ENCODE results near the gene HSD17B14.
"Not testable (repeated sequence)": the region's sequence is repeated elsewhere in the genome, so short reads cannot be mapped to it uniquely, and the experiment has no call there.

Gene HSD17B14

GRCh38 chr19:48873476-48874302, 37.4 kb upstream of the HSD17B14 start:
- Histone ChIP-seq H3K9ac (ENCODE audit: low read length) (peak overlapping the region; percentile 100), H3K36me3 (ENCODE audit: control insufficient read depth, low read depth, low read length) (peaks cover 29% of the 10 kb centered on the region), H3K9me3 (ENCODE audit: control insufficient read depth, low read depth, low read length) (no peaks in the 10 kb centered on the region), H3K27ac (ENCODE audit: low read length) (peak overlapping the region; percentile 96), H3K27me3 (ENCODE audit: control insufficient read depth, insufficient read depth, low read length) (no peaks in the 10 kb centered on the region), H3K4me3 (ENCODE audit: low read length) (peak overlapping the region; percentile 87), H3K4me1 (ENCODE audit: control insufficient read depth, low read depth, low read length) (peaks cover 10% of the 10 kb centered on the region)

DNA sequence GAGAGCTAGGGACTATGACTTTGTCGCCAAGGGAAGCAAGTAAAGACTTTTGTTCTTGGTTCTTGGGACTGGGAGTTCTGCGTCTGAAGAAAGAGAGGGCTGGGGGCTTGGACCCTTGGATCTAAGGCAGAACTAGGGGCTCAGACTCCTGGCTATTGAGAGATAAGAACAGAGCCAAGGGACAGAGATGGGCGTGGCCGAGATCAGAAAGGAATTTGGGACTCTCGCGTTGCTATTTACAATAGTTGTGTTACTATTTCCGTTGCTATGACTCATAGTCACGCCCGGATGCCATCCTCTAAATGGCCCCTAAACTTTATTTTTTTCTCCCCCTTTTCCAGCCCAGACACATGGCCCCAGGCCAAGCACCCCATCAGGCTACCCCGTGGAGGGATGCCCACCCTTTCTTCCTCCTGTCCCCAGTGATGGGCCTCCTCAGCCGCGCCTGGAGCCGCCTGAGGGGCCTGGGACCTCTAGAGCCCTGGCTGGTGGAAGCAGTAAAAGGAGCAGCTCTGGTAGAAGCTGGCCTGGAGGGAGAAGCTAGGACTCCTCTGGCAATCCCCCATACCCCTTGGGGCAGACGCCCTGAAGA, 36.7 kb upstream of the HSD17B14 start:
- Histone ChIP-seq H3K9ac (ENCODE audit: low read length) (peak overlapping the region; percentile 100), H3K27ac (ENCODE audit: low read length) (peak overlapping the region; percentile 96), H3K36me3 (ENCODE audit: control insufficient read depth, low read depth, low read length) (peaks cover 29% of the 10 kb centered on the region), H3K9me3 (ENCODE audit: control insufficient read depth, low read depth, low read length) (no peaks in the 10 kb centered on the region), H3K4me3 (ENCODE audit: low read length) (peak overlapping the region; percentile 87), H3K4me1 (ENCODE audit: control insufficient read depth, low read depth, low read length) (peaks cover 17% of the 10 kb centered on the region), H3K27me3 (ENCODE audit: control insufficient read depth, insufficient read depth, low read length) (no peaks in the 10 kb centered on the region)

- Histone ChIP-seq H3K9ac (ENCODE audit: low read length) (peak within 1 kb of the TSS; percentile 100), H3K9me3 (ENCODE audit: control insufficient read depth, low read depth, low read length) (no peaks in the 10 kb centered on the region), H3K27me3 (ENCODE audit: control insufficient read depth, insufficient read depth, low read length) (no peaks in the 10 kb centered on the region), H3K27ac (ENCODE audit: low read length) (peak within 1 kb of the TSS; percentile 96), H3K4me1 (ENCODE audit: control insufficient read depth, low read depth, low read length) (peaks cover 22% of the 10 kb centered on the region), H3K36me3 (ENCODE audit: control insufficient read depth, low read depth, low read length) (peaks cover 29% of the 10 kb centered on the region), H3K4me3 (ENCODE audit: low read length) (peak within 1 kb of the TSS; percentile 87)
Measured at GRCh38 chr19:48872182-48872883, 36.0 kb upstream of the HSD17B14 start, which contains the start of gene PPP1R15A. PPP1R15A (plus strand) TSS chr19:48872421; CDS start chr19:48873234, 813 bp downstream.

- H3K9me3 ChIP-seq (ENCODE audit: control insufficient read depth, low read depth, low read length); H3K27me3 ChIP-seq (ENCODE audit: control insufficient read depth, insufficient read depth, low read length); H3K9ac ChIP-seq (ENCODE audit: low read length); H3K4me3 ChIP-seq (ENCODE audit: low read length); H3K27ac ChIP-seq (ENCODE audit: low read length): not testable (repeated sequence)
- Histone ChIP-seq H3K36me3 (ENCODE audit: control insufficient read depth, low read depth, low read length) (peaks cover 29% of the 10 kb centered on the region), H3K4me1 (ENCODE audit: control insufficient read depth, low read depth, low read length) (peaks cover 22% of the 10 kb centered on the region)
Measured at GRCh38 chr19:48871471-48872181, 35.3 kb upstream of the HSD17B14 start.

DNA sequence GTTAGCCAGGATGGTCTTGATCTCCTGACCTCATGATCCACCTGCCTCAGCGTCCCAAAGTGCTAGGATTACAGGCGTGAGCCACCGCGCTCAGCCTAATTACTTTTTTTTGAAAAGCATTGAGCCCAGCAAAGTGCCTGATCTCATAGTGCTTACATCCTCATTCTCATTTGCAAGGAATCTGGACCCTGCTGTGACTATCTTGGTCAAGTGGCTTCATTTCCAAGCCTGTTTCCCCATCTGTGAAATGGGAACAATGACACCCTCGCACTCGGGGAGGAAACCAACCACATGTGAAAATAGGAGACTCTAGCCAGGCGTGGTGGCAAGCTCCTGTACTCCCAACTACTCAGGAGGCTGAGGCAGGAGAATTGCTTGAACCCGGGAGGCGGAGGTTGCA, 33.8 kb upstream of the HSD17B14 start:
- no peaks in the 10 kb centered on the region for H3K27me3 ChIP-seq (ENCODE audit: control insufficient read depth, insufficient read depth, low read length)
- peaks cover 22% of the 10 kb centered on the region for H3K4me1 ChIP-seq (ENCODE audit: control insufficient read depth, low read depth, low read length)
- no peak overlapping the region for H3K9ac ChIP-seq (ENCODE audit: low read length)
- no peak overlapping the region for H3K27ac ChIP-seq (ENCODE audit: low read length)
- peaks cover 18% of the 10 kb centered on the region for H3K36me3 ChIP-seq (ENCODE audit: control insufficient read depth, low read depth, low read length)
- no peak overlapping the region for H3K4me3 ChIP-seq (ENCODE audit: low read length)
- H3K9me3 ChIP-seq (ENCODE audit: control insufficient read depth, low read depth, low read length) = no peaks in the 10 kb centered on the region

GRCh38 chr19:48868114-48868886, 32.0 kb upstream of the HSD17B14 start, which contains the start of gene PLEKHA4:
PLEKHA4 (minus strand) TSS chr19:48868617; CDS start chr19:48867620, 997 bp downstream.
- Histone ChIP-seq H3K4me1 (ENCODE audit: control insufficient read depth, low read depth, low read length) (peaks cover 20% of the 10 kb centered on the region), H3K9ac (ENCODE audit: low read length) (peak within 1 kb of the TSS; percentile 57), H3K9me3 (ENCODE audit: control insufficient read depth, low read depth, low read length) (no peaks in the 10 kb centered on the region), H3K27ac (ENCODE audit: low read length) (no peak within 1 kb of the TSS), H3K36me3 (ENCODE audit: control insufficient read depth, low read depth, low read length) (peaks cover 3% of the 10 kb centered on the region), H3K27me3 (ENCODE audit: control insufficient read depth, insufficient read depth, low read length) (no peaks in the 10 kb centered on the region), H3K4me3 (ENCODE audit: low read length) (peak within 1 kb of the TSS; percentile 60)

- Histone ChIP-seq H3K9ac (ENCODE audit: low read length) (peak overlapping the region; percentile 57), H3K9me3 (ENCODE audit: control insufficient read depth, low read depth, low read length) (no peaks in the 10 kb centered on the region), H3K27ac (ENCODE audit: low read length) (no peak overlapping the region), H3K4me3 (ENCODE audit: low read length) (peak overlapping the region; percentile 60), H3K36me3 (ENCODE audit: control insufficient read depth, low read depth, low read length) (peaks cover 2% of the 10 kb centered on the region), H3K27me3 (ENCODE audit: control insufficient read depth, insufficient read depth, low read length) (no peaks in the 10 kb centered on the region), H3K4me1 (ENCODE audit: control insufficient read depth, low read depth, low read length) (peaks cover 16% of the 10 kb centered on the region)
Measured at GRCh38 chr19:48867746-48868113, 31.4 kb upstream of the HSD17B14 start.

DNA sequence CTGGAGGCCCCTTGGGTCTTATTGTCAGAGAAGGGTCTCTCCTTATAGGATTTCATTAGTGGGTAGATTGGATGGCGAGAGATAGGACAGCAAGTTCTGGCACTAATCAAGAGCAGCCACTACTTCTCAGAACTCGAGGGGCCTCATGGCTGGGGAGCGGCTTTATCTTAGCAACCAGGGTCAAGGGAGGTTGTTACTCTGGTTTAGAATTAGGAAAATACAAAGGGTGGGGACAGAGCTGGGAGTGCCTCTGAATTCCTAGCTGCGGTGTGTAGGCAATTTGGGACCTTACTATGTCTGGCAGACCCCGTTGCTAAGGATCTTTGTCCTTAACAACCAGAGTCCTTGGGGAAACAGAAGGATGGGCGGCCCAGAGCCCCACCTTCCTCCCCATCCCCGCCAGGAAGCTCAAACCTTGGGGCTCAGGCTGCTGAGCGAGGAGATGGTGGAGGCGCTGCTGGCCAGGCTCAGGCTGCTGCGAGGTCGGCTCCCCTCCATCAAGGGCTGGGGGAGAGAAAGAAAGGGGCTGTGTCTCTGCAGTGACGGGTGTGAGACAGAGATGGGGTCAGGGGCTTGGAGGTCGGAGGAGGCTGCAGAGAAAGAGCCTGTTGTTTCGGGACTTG, 30.9 kb upstream of the HSD17B14 start:
- Histone ChIP-seq H3K36me3 (ENCODE audit: control insufficient read depth, low read depth, low read length) (peaks cover 2% of the 10 kb centered on the region), H3K4me3 (ENCODE audit: low read length) (peak overlapping the region; percentile 60), H3K27me3 (ENCODE audit: control insufficient read depth, insufficient read depth, low read length) (no peaks in the 10 kb centered on the region), H3K9me3 (ENCODE audit: control insufficient read depth, low read depth, low read length) (no peaks in the 10 kb centered on the region), H3K4me1 (ENCODE audit: control insufficient read depth, low read depth, low read length) (peaks cover 16% of the 10 kb centered on the region), H3K9ac (ENCODE audit: low read length) (no peak overlapping the region), H3K27ac (ENCODE audit: low read length) (no peak overlapping the region)

DNA sequence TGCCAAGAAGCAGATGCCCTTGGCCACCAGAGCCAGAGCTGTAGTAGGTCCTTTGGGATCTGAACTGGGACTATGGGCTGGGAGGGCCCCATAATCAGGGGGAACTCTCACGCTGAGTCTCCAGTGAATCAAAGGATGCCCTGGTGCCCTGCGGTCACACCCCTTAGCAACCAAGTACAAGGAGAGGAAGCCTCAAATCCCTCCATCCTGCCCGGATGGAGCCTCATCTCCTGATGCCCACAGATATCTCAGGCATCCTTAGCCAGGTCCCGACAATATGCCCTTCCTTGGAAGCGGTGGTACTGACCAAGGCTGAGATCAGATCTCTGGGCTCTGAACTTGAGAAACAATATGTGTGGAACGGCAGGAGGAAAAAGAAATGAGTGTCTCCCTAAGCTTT, 30.4 kb upstream of the HSD17B14 start:
- Histone ChIP-seq H3K4me3 (ENCODE audit: low read length) (no peak overlapping the region), H3K9ac (ENCODE audit: low read length) (no peak overlapping the region), H3K27ac (ENCODE audit: low read length) (no peak overlapping the region), H3K4me1 (ENCODE audit: control insufficient read depth, low read depth, low read length) (peaks cover 16% of the 10 kb centered on the region), H3K36me3 (ENCODE audit: control insufficient read depth, low read depth, low read length) (peaks cover 2% of the 10 kb centered on the region), H3K9me3 (ENCODE audit: control insufficient read depth, low read depth, low read length) (no peaks in the 10 kb centered on the region), H3K27me3 (ENCODE audit: control insufficient read depth, insufficient read depth, low read length) (no peaks in the 10 kb centered on the region)

DNA sequence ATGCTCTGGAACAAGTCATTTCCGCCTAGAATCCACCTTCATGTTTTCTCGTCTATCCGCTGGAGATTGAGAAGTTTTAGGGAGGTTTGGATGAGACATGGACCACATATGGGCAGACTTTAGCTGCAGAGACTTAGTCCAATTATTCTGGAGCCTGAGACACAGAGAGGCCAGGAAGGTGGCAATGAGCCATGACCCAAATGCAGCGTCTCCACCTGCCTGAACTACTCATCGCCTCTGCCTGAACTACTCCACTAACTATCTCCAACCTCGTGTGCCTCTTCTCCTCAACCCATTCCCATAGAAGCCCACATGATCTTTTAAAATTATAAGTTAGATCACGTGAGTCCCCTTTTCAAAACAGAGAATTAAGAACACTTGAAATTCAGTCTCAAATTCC, 26.5 kb upstream of the HSD17B14 start:
- Histone ChIP-seq H3K27ac (ENCODE audit: low read length) (no peak overlapping the region), H3K4me1 (ENCODE audit: control insufficient read depth, low read depth, low read length) (peaks cover 4% of the 10 kb centered on the region), H3K9me3 (ENCODE audit: control insufficient read depth, low read depth, low read length) (no peaks in the 10 kb centered on the region), H3K36me3 (ENCODE audit: control insufficient read depth, low read depth, low read length) (peaks cover 2% of the 10 kb centered on the region), H3K27me3 (ENCODE audit: control insufficient read depth, insufficient read depth, low read length) (no peaks in the 10 kb centered on the region), H3K9ac (ENCODE audit: low read length) (no peak overlapping the region), H3K4me3 (ENCODE audit: low read length) (no peak overlapping the region)
